ENCODE measurements around the gene KIAA0040.
"Not testable (repeated sequence)": the region's sequence is repeated elsewhere in the genome, so short reads cannot be mapped to it uniquely, and the experiment has no call there.

KIAA0040 gene

GRCh38 chr1:175133673-175134435, 58.7 kb downstream of the KIAA0040 start:
- DNase-seq = peak; percentile 42 to 87

- DNase-seq = no peak
These were observed 60.1 kb downstream of the KIAA0040 start for GRCh38 chr1:175132436-175132835.

- no peak for DNase-seq
These were observed 61.5 kb downstream of the KIAA0040 start for GRCh38 chr1:175131095-175131494.

- no peak for DNase-seq
These were observed 61.9 kb downstream of the KIAA0040 start for GRCh38 chr1:175130649-175131045.

- no peak for DNase-seq
These were observed 62.5 kb downstream of the KIAA0040 start for GRCh38 chr1:175129997-175130648.

GRCh38 chr1:175129644-175129996, 63.0 kb downstream of the KIAA0040 start:
- DNase-seq = peak in 1 of 2 donors; percentile 22

- DNase-seq = no peak
These were observed 63.4 kb downstream of the KIAA0040 start for GRCh38 chr1:175129182-175129581.

GRCh38 chr1:175128523-175128922, 64.1 kb downstream of the KIAA0040 start:
- DNase-seq = no peak

GRCh38 chr1:175127565-175127964, 65.0 kb downstream of the KIAA0040 start:
- peak in 1 of 2 donors; percentile 9 for DNase-seq

GRCh38 chr1:175126347-175126746, 66.2 kb downstream of the KIAA0040 start:
- DNase-seq = no peak

- peak; percentile 30 to 53 for DNase-seq
These were observed 67.7 kb downstream of the KIAA0040 start for GRCh38 chr1:175124861-175125260.

GRCh38 chr1:175120511-175120910, 72.1 kb downstream of the KIAA0040 start:
- no peak for DNase-seq

- DNase-seq = no peak
These were observed 73.9 kb downstream of the KIAA0040 start for GRCh38 chr1:175118375-175119367.

GRCh38 chr1:175116903-175117302, 75.7 kb downstream of the KIAA0040 start:
- no peak for DNase-seq

- no peak for DNase-seq
These were observed 76.3 kb downstream of the KIAA0040 start for GRCh38 chr1:175116210-175116798.

- no peak for DNase-seq
These were observed 77.6 kb downstream of the KIAA0040 start for GRCh38 chr1:175114996-175115395.

GRCh38 chr1:175108331-175108820, 84.2 kb downstream of the KIAA0040 start:
- not testable (repeated sequence) for DNase-seq
